Tibial artery (tissue), 4 donors: Measurements from ENCODE around the gene CHMP6.

ENCODE experiments used
- DNase-seq, 2 donors: peaks; one replicate each; pipeline ENCODE4 v3.0.0-alpha.2; 2019
- H3K27ac ChIP-seq, 2 donors: fragments of 200-600 bp; sonication (generic) in 1 of 2; 1 replicate in 1 of 2; 2 replicates in 1 of 2; pipeline ENCODE4 v1.5.1; 2018 to 2019; ENCODE audit warnings: mild to moderate bottlenecking in 1 of 2
- H3K27me3 ChIP-seq, 2 donors: fragments of 200-600 bp; sonication (generic) in 1 of 2; one replicate each; pipeline versions ENCODE4 v1.5.1 to v1.6.0; 2016 to 2019
- H3K36me3 ChIP-seq, 3 donors: fragments of 200-600 bp; sonication (generic) in 2 of 3; one replicate each; pipeline ENCODE4 v1.5.1; 2016 to 2019; ENCODE audit warnings: mild to moderate bottlenecking in 2 of 3
- H3K4me1 ChIP-seq, 4 donors: fragments of 200-600 bp; sonication (generic) in 2 of 4; 1 replicate in 3 of 4; 2 replicates in 1 of 4; pipeline ENCODE4 v1.5.1; 2016 to 2019
- H3K4me3 ChIP-seq, 2 donors: fragments of 200-600 bp; sonication (generic) in 1 of 2; 1 replicate in 1 of 2; 2 replicates in 1 of 2; pipeline ENCODE4 v1.5.1; 2018 to 2019; ENCODE audit warnings: mild to moderate bottlenecking in 2 of 2
- H3K9me3 ChIP-seq, 3 donors: fragments of 200-600 bp; sonication (generic) in 1 of 3; one replicate each; pipeline ENCODE4 v1.5.1; 2016 to 2019
- CTCF ChIP-seq, 2 experiments: fragments of 200-600 bp in 1 of 2; fragments of 450-650 bp in 1 of 2; IDR thresholded peaks; one replicate each; pipeline ENCODE4 v1.5.1; 2017 to 2019; ENCODE audit warnings: antibody characterized with exemption in 2 of 2, mild to moderate bottlenecking in 1 of 2, moderate library complexity in 1 of 2
- intact Hi-C: fragments of 100-400 bp; cut with DNase I; formaldehyde crosslinking; loops from one replicate; pipeline ENCODE4 v1.15.0; 2023; ENCODE audit warnings: low total_unique reads

CHMP6 gene

GRCh38 chr17:81018044-81018802, 26.6 kb downstream of the CHMP6 start:
- Histone ChIP-seq H3K27ac (peak overlapping the region; percentile 37 to 50), H3K4me1 (peaks cover 0 to 23% (median 18%) of the 10 kb centered on the region in 4 donors), H3K9me3 (no peaks in the 10 kb centered on the region), H3K36me3 (no peaks in the 10 kb centered on the region), H3K27me3 (peaks cover 0 to 5% of the 10 kb centered on the region in 2 donors), H3K4me3 (peak overlapping the region; percentile 31 to 39)
- no peak for DNase-seq
- intact Hi-C loops = no loop called here
- TF ChIP-seq CTCF (IDR thresholded peaks at IDR 0.05) = no peak

- intact Hi-C loops = loop anchor here (5.0 kb wide), 1 partner anchor 82 kb away; no protein-coding TSS in a partner anchor
- Histone ChIP-seq H3K27me3 (peaks cover 0 to 19% of the 10 kb centered on the region in 2 donors), H3K4me1 (peaks cover 0 to 23% (median 18%) of the 10 kb centered on the region in 4 donors), H3K9me3 (no peaks in the 10 kb centered on the region), H3K36me3 (no peaks in the 10 kb centered on the region), H3K4me3 (no peak overlapping the region), H3K27ac (no peak overlapping the region)
- TF ChIP-seq CTCF (IDR thresholded peaks at IDR 0.05) = no peak
- no peak for DNase-seq
These were observed 28.2 kb downstream of the CHMP6 start for GRCh38 chr17:81019563-81020442.

- no peak overlapping the region for H3K4me3 ChIP-seq
- intact Hi-C loops = loop anchor here (5.0 kb wide), 1 partner anchor 82 kb away; no protein-coding TSS in a partner anchor
- TF ChIP-seq CTCF (IDR thresholded peaks at IDR 0.05) = no peak
- no peaks in the 10 kb centered on the region for H3K9me3 ChIP-seq
- H3K4me1 ChIP-seq = peaks cover 0 to 23% (median 18%) of the 10 kb centered on the region in 4 donors
- no peak overlapping the region for H3K27ac ChIP-seq
- no peak for DNase-seq
- H3K36me3 ChIP-seq = no peaks in the 10 kb centered on the region
- peaks cover 0 to 25% of the 10 kb centered on the region in 2 donors for H3K27me3 ChIP-seq
These were observed 28.8 kb downstream of the CHMP6 start for GRCh38 chr17:81020443-81020766.

- intact Hi-C loops = loop anchor here (5.0 kb wide), 1 partner anchor 81 kb away; no protein-coding TSS in a partner anchor
- no peak for DNase-seq
- H3K4me3 ChIP-seq = no peak overlapping the region
- peak overlapping the region in 1 of 2 donors; percentile 13 for H3K27ac ChIP-seq
- no peaks in the 10 kb centered on the region for H3K9me3 ChIP-seq
- H3K36me3 ChIP-seq = no peaks in the 10 kb centered on the region
- H3K27me3 ChIP-seq = peaks cover 0 to 30% of the 10 kb centered on the region in 2 donors
- no peak for TF ChIP-seq CTCF (IDR thresholded peaks at IDR 0.05)
- H3K4me1 ChIP-seq = peaks cover 0 to 25% (median 19%) of the 10 kb centered on the region in 4 donors
These were observed 29.3 kb downstream of the CHMP6 start for GRCh38 chr17:81020767-81021497.
